ENCODE results near the gene YARS2. TPM values are rescaled to one million over a fixed set of nuclear protein-coding genes. Genes with fewer than 3 reads are reported as not detected.
A peak's percentile ranks its signal among the peaks of the same experiment; 100 is the strongest.

The YARS2 gene
- total and polyA plus RNA-seq, 2 experiments from 2014 or later = 73.0 to 76.7 TPM

GRCh38 chr12:32739279-32739678 lies 16.4 kb downstream of the YARS2 start:
- Mint-ChIP-seq H3K27ac (no peak overlapping the region), H3K36me3 (ENCODE audit: low read depth) (peaks cover 67% of the 10 kb centered on the region), H3K4me3 (no peak overlapping the region), H3K9me3 (no peaks in the 10 kb centered on the region), H3K27me3 (ENCODE audit: insufficient read depth, low read depth, poor library complexity) (no peaks in the 10 kb centered on the region), H3K4me1 (peaks cover 22% of the 10 kb centered on the region)
- ATAC-seq = no peak
- H2AFZ ChIP-seq = no peak overlapping the region
- peaks cover 19% of the 10 kb centered on the region; the same call in 1 of the 2 replicates for H3K36me3 ChIP-seq (ENCODE audit: insufficient read depth)
- H3K4me2 ChIP-seq = no peak overlapping the region
- H3K79me2 ChIP-seq (replicated peaks; ENCODE audit: insufficient read depth) = no peaks in the 10 kb centered on the region
- no peaks in the 10 kb centered on the region for H3F3A ChIP-seq (replicated peaks; ENCODE audit: low read depth)
- H3K4me1 ChIP-seq (ENCODE audit: insufficient read depth) = peaks cover 24% of the 10 kb centered on the region
- no peaks in the 10 kb centered on the region; the same call in 1 of the 2 replicates for H4K20me1 ChIP-seq (replicated peaks; ENCODE audit: insufficient read depth)
- no peaks in the 10 kb centered on the region for H3K9me2 ChIP-seq (ENCODE audit: insufficient read depth)
- H3K27me3 ChIP-seq (ENCODE audit: insufficient read depth) = no peaks in the 10 kb centered on the region
- peak; percentile 30 for DNase-seq (ENCODE audit: low spot score)
- no peak for TF ChIP-seq ZNF462 (CRISPR knock-in tag; IDR thresholded peaks at IDR 0.05)
- no peak for TF ChIP-seq EZH2phosphoT487 (IDR thresholded peaks at IDR 0.05; ENCODE audit: unreplicated experiment)
- no peak for TF ChIP-seq NANOG (IDR thresholded peaks at IDR 0.05; ENCODE audit: borderline replicate concordance)
- no peak for TF ChIP-seq POLR2AphosphoS5 (IDR thresholded peaks at IDR 0.05; ENCODE audit: low read depth)
- TF ChIP-seq ZNF114 (CRISPR knock-in tag; IDR thresholded peaks at IDR 0.05) = no peak
- no peak for TF ChIP-seq REST (IDR thresholded peaks at IDR 0.05; ENCODE audit: unreplicated experiment)
- no peak for TF ChIP-seq ZNF331 (CRISPR knock-in tag; IDR thresholded peaks at IDR 0.05; ENCODE audit: low read depth)
- TF ChIP-seq JUNB (IDR thresholded peaks at IDR 0.05; ENCODE audit: unreplicated experiment) = no peak
- TF ChIP-seq ETS1 (IDR thresholded peaks at IDR 0.05) = no peak
- no peak for TF ChIP-seq CTCF (conservative IDR thresholded peaks at IDR 0.05; ENCODE audit: low read depth in 2 of 2)
- no peak overlapping the region for H3K4me3 ChIP-seq
- H3K27ac ChIP-seq (ENCODE audit: low read depth) = peak overlapping the region; percentile 12; the same call in 1 of the 2 replicates
